AG04450 (cell line): ENCODE results near the gene KCNK3. TPM values are rescaled to one million over a fixed set of nuclear protein-coding genes. Genes with fewer than 3 reads are reported as not detected.

Experiments used
- CTCF ChIA-PET: fragments of 300-600, 350-600 bp; formaldehyde crosslinking; extraction: SDS; loops from one replicate; lab custom pipeline; 2022; ENCODE audit warnings: antibody characterized with exemption, inconsistent platforms; lab: Charles Lee
- POLR2A ChIA-PET: fragments of 350-600 bp; formaldehyde crosslinking; extraction: SDS; loops from one replicate; lab custom pipeline; 2021; ENCODE audit warnings: antibody characterized with exemption, inconsistent platforms; lab: Yijun Ruan, JAX
- DNase-seq: peaks from one replicate; pipeline ENCODE4 v3.0.0-alpha.2; 2011; ENCODE audit warnings: low read depth, low spot score
- H3K27ac ChIP-seq: one replicate; pipeline ENCODE4 v1.5.1; 2012; ENCODE audit warnings: low read depth, low read length, control low read depth
- H3K27me3 ChIP-seq: one replicate; pipeline ENCODE4 v1.6.0; 2012; ENCODE audit warnings: low read length; ENCODE audit not compliant: control insufficient read depth, insufficient read depth
- H3K4me3 ChIP-seq: 2 replicates; pipeline ENCODE4 v1.5.1; 2011; ENCODE audit warnings: mild to moderate bottlenecking, low read depth, low read length, control low read depth
- H3K9me3 ChIP-seq: 2 replicates; pipeline ENCODE4 v1.5.1; 2012; ENCODE audit warnings: low read length; ENCODE audit not compliant: control insufficient read depth, insufficient read depth
- CTCF ChIP-seq: IDR thresholded peaks from 2 replicates; pipeline ENCODE4 v1.5.1; 2011; ENCODE audit warnings: low read depth, low read length, control low read depth, inconsistent platforms
- polyA plus RNA-seq: library from polyadenylated mRNA; depleted of rRNA; stranded (reverse); fragments of >200 nt; gene quantifications from 2 replicates; pipeline ENCODE4 v1.2.3, GENCODE V29; 2011

The KCNK3 gene
- polyA plus RNA-seq, 1 experiment: 0.05 TPM

GRCh38 chr2:26672818-26673393 lies 19.6 kb upstream of the KCNK3 start:
- TF ChIP-seq CTCF: no peak
- Histone ChIP-seq H3K27me3 (peaks cover 35% of the 10 kb centered on the region), H3K4me3 (no peak overlapping the region), H3K27ac (no peak overlapping the region), H3K9me3 (no peaks in the 10 kb centered on the region; the same call in 1 of the 2 replicates)
- ChIA-PET POLR2A (no interaction called here), CTCF (no interaction called here)
- no peak for DNase-seq

GRCh38 chr2:26674002-26674751 lies 18.3 kb upstream of the KCNK3 start:
- no peak for DNase-seq
- peaks cover 39% of the 10 kb centered on the region for H3K27me3 ChIP-seq
- CTCF ChIA-PET: no interaction called here
- no peak for TF ChIP-seq CTCF
- POLR2A ChIA-PET: no interaction called here
- no peak overlapping the region for H3K4me3 ChIP-seq
- H3K27ac ChIP-seq: no peak overlapping the region
- H3K9me3 ChIP-seq: no peaks in the 10 kb centered on the region; the same call in 1 of the 2 replicates

- peaks cover 43% of the 10 kb centered on the region for H3K27me3 ChIP-seq
Observed at GRCh38 chr2:26674771-26675170, 17.8 kb upstream of the KCNK3 start.

GRCh38 chr2:26675651-26676255 lies 16.8 kb upstream of the KCNK3 start:
- no peak for DNase-seq
- no peak for TF ChIP-seq CTCF
- no peaks in the 10 kb centered on the region; the same call in 1 of the 2 replicates for H3K9me3 ChIP-seq
- ChIA-PET CTCF (interaction anchor here (0.6 kb wide), 2 partner anchors 110 to 460 kb away, joined by 3 to 4 read pairs; no protein-coding TSS in a partner anchor), POLR2A (no interaction called here)
- H3K4me3 ChIP-seq: no peak overlapping the region
- H3K27ac ChIP-seq: no peak overlapping the region
- peaks cover 42% of the 10 kb centered on the region for H3K27me3 ChIP-seq

More at GRCh38 chr2:26674771-26675170, 17.8 kb upstream of the KCNK3 start:
- ChIA-PET POLR2A (no interaction called here), CTCF (no interaction called here)
- no peak for TF ChIP-seq CTCF
- no peak for DNase-seq
- Histone ChIP-seq H3K27ac (no peak overlapping the region), H3K9me3 (no peaks in the 10 kb centered on the region; the same call in 1 of the 2 replicates), H3K4me3 (no peak overlapping the region)

- no peak overlapping the region for H3K27ac ChIP-seq
- ChIA-PET POLR2A (no interaction called here), CTCF (no interaction called here)
- H3K27me3 ChIP-seq: peaks cover 42% of the 10 kb centered on the region
- DNase-seq: no peak
- TF ChIP-seq CTCF: no peak
- no peak overlapping the region for H3K4me3 ChIP-seq
- H3K9me3 ChIP-seq: no peaks in the 10 kb centered on the region; the same call in 1 of the 2 replicates
Observed at GRCh38 chr2:26678035-26678434, 14.5 kb upstream of the KCNK3 start.
